Ishikawa (cell line): ENCODE measurements around the gene KCTD11.

ENCODE experiments used
- CEBPB ChIP-seq: IDR thresholded peaks from 2 replicates; pipeline ENCODE4 v1.6.1; 2012
- CREB1 ChIP-seq: IDR thresholded peaks from 2 replicates; pipeline ENCODE4 v1.6.1; 2012; ENCODE audit warnings: low read depth
- EGR1 ChIP-seq: IDR thresholded peaks from 2 replicates; pipeline ENCODE4 v1.6.1; 2012
- EP300 ChIP-seq: IDR thresholded peaks from 2 replicates; pipeline ENCODE4 v1.6.1; 2012; ENCODE audit warnings: borderline replicate concordance
- FOXM1 ChIP-seq: IDR thresholded peaks from 2 replicates; pipeline ENCODE4 v1.6.1; 2012; ENCODE audit warnings: low read depth, borderline replicate concordance
- MAX ChIP-seq: IDR thresholded peaks from 2 replicates; pipeline ENCODE4 v1.6.1; 2012
- NFIC ChIP-seq: IDR thresholded peaks from 2 replicates; pipeline ENCODE4 v1.6.1; 2012
- RAD21 ChIP-seq: IDR thresholded peaks from 2 replicates; pipeline ENCODE4 v1.6.1; 2012; ENCODE audit warnings: low read depth
- REST ChIP-seq: IDR thresholded peaks from 2 replicates; pipeline ENCODE4 v1.6.1; 2012; ENCODE audit warnings: low read depth, mild to moderate bottlenecking
- TAF1 ChIP-seq: IDR thresholded peaks from 2 replicates; pipeline ENCODE4 v1.6.1; 2012; ENCODE audit warnings: low read depth, mild to moderate bottlenecking
- TCF12 ChIP-seq: IDR thresholded peaks from 2 replicates; pipeline ENCODE4 v1.6.1; 2012; ENCODE audit warnings: low read depth
- TEAD4 ChIP-seq: IDR thresholded peaks from 2 replicates; pipeline ENCODE4 v1.6.1; 2012
- YY1 ChIP-seq: IDR thresholded peaks from 2 replicates; pipeline ENCODE4 v1.6.1; 2012; ENCODE audit warnings: low read depth
- ZBTB7A ChIP-seq: IDR thresholded peaks from 2 replicates; pipeline ENCODE4 v1.6.1; 2012; ENCODE audit warnings: low read depth
- TF ChIP-seq, protein P1 (sequence below): IDR thresholded peaks from 2 replicates; pipeline ENCODE4 v1.6.1; 2012

The KCTD11 gene

GRCh38 chr17:7351665-7352502 is at the start of gene KCTD11:
Gene KCTD11 (plus strand): TSS chr17:7352162.
- no peak for TF ChIP-seq REST
- peak; percentile 59; the same call in 1 of the 2 replicates for TF ChIP-seq TCF12
- no peak for TF ChIP-seq RAD21
- peak; percentile 71 for TF ChIP-seq MAX
- TF ChIP-seq EP300, result peak; percentile 82
- TF ChIP-seq FOXM1, result no peak
- no peak for TF ChIP-seq ZBTB7A
- TF ChIP-seq NFIC, result no peak
- TF ChIP-seq TEAD4, result peak; percentile 89
- TF ChIP-seq YY1, result no peak
- peak; percentile 95 for TF ChIP-seq EGR1
- no peak for TF ChIP-seq CEBPB
- TF ChIP-seq, protein P1, sequence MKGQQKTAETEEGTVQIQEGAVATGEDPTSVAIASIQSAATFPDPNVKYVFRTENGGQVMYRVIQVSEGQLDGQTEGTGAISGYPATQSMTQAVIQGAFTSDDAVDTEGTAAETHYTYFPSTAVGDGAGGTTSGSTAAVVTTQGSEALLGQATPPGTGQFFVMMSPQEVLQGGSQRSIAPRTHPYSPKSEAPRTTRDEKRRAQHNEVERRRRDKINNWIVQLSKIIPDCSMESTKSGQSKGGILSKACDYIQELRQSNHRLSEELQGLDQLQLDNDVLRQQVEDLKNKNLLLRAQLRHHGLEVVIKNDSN, result no peak
- TF ChIP-seq TAF1, result peak; percentile 52; the same call in 1 of the 2 replicates
- no peak for TF ChIP-seq CREB1

DNA sequence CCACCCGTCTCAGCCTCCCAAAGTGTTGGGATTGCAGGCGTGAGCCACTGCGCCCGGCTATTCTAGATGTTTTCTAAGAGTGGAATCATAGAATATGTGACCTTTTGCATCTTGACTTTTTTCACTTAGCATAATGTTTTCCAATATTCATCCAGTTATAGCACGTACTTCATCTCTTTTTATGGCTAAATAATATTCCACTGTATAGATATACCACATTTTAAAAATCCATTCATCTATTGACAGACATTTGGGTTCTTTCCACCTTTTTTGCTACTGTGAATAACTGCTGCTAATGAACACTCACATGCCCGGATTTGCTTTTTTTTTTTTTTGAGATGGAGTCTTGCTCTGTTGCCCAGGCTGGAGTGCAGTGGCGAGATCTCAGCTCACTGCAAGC is 47.8 kb upstream of the KCTD11 start:
- TF ChIP-seq NFIC (no peak), EP300 (no peak), TAF1 (no peak), CEBPB (no peak), CREB1 (no peak), MAX (no peak), RAD21 (no peak), EGR1 (no peak), ZBTB7A (no peak), TEAD4 (no peak), REST (no peak), FOXM1 (no peak), TCF12 (no peak), YY1 (no peak)
- TF ChIP-seq, protein P1, result no peak

GRCh38 chr17:7306911-7307685 is 44.9 kb upstream of the KCTD11 start, which contains the start of gene EIF5A:
Gene EIF5A (plus strand): TSS chr17:7307628. CDS start chr17:7309636, 2,008 bp downstream.
- no peak; the same call in 1 of the 2 replicates for TF ChIP-seq YY1
- TF ChIP-seq CREB1, result peak; percentile 65
- peak; percentile 99 for TF ChIP-seq EGR1
- peak; percentile 43 for TF ChIP-seq TAF1
- 0 out of 2 replicates have a peak, but pooled peaks have one; percentile 39 for TF ChIP-seq ZBTB7A
- peak; percentile 86 for TF ChIP-seq MAX
- TF ChIP-seq TEAD4, result 0 out of 2 replicates have a peak, but pooled peaks have one; percentile 4
- no peak for TF ChIP-seq RAD21

- TF ChIP-seq MAX (peak; percentile 88), TAF1 (0 out of 2 replicates have a peak, but pooled peaks have one; percentile 30), FOXM1 (no peak), NFIC (peak; percentile 62; the same call in 1 of the 2 replicates)
These were observed 44.0 kb upstream of the KCTD11 start for GRCh38 chr17:7307686-7308624.
